Astrocyte (in vitro differentiated cells and primary cell): ENCODE measurements around the gene LRRTM1. TPM values are rescaled to one million over a fixed set of nuclear protein-coding genes. Genes with fewer than 3 reads are reported as not detected.

Experiments
- DNase-seq: peaks from one replicate; pipeline ENCODE4 v3.0.0-alpha.2; 2010; ENCODE audit warnings: low read depth
- FAIRE-seq: peaks from 2 replicates; lab custom pipeline; 2011; peaks lifted over from hg19 to GRCh38; lab: Jason Lieb, UNC
- H2AFZ ChIP-seq: 2 replicates; pipeline ENCODE4 v1.6.0; 2012; ENCODE audit warnings: low read depth, low read length, inconsistent platforms
- H3K27ac ChIP-seq: 2 replicates; pipeline ENCODE4 v1.5.1; 2011; ENCODE audit warnings: low read depth, low read length, inconsistent platforms
- H3K27me3 ChIP-seq: 2 replicates; pipeline ENCODE4 v1.6.0; 2011; ENCODE audit warnings: low read length, inconsistent platforms; ENCODE audit not compliant: insufficient read depth
- H3K36me3 ChIP-seq: 2 replicates; pipeline ENCODE4 v1.5.1; 2011; ENCODE audit warnings: low read length, inconsistent platforms; ENCODE audit not compliant: insufficient read depth
- H3K4me1 ChIP-seq: 2 replicates; pipeline ENCODE4 v1.5.1; 2011; ENCODE audit warnings: low read length, inconsistent platforms; ENCODE audit not compliant: insufficient read depth
- H3K4me2 ChIP-seq: 2 replicates; pipeline ENCODE4 v1.6.0; 2012; ENCODE audit warnings: low read length, inconsistent platforms
- H3K4me3 ChIP-seq: 2 replicates; pipeline ENCODE4 v1.5.1; 2011; ENCODE audit warnings: low read depth, mild to moderate bottlenecking, low read length, inconsistent platforms; ENCODE audit not compliant: insufficient read depth
- H3K79me2 ChIP-seq: 2 replicates; pipeline ENCODE4 v1.6.0; 2012; ENCODE audit warnings: mild to moderate bottlenecking, low read length, inconsistent platforms; ENCODE audit not compliant: insufficient read depth
- H3K9ac ChIP-seq: 2 replicates; pipeline ENCODE4 v1.6.0; 2012; ENCODE audit warnings: mild to moderate bottlenecking, low read length, inconsistent platforms
- H3K9me3 ChIP-seq: 2 replicates; pipeline ENCODE4 v1.5.1; 2012; ENCODE audit warnings: low read depth, mild to moderate bottlenecking, low read length, inconsistent platforms; ENCODE audit not compliant: insufficient read depth
- H4K20me1 ChIP-seq: 2 replicates; pipeline ENCODE4 v1.6.0; 2012; ENCODE audit warnings: low read length, inconsistent platforms; ENCODE audit not compliant: insufficient read depth
- H3K27ac Mint-ChIP-seq: one replicate; pipeline ENCODE4 v1.8.0; 2021; ENCODE audit warnings: mild to moderate bottlenecking, mixed read lengths; ENCODE audit not compliant: unreplicated experiment
- H3K27me3 Mint-ChIP-seq: one replicate; pipeline ENCODE4 v1.8.0; 2021; ENCODE audit warnings: low read depth, mixed read lengths; ENCODE audit not compliant: unreplicated experiment
- H3K36me3 Mint-ChIP-seq: one replicate; pipeline ENCODE4 v1.8.0; 2021; ENCODE audit warnings: low read depth, mixed read lengths; ENCODE audit not compliant: unreplicated experiment
- H3K4me1 Mint-ChIP-seq: one replicate; pipeline ENCODE4 v1.8.0; 2021; ENCODE audit warnings: low read depth, mixed read lengths; ENCODE audit not compliant: unreplicated experiment
- H3K4me3 Mint-ChIP-seq: one replicate; pipeline ENCODE4 v1.8.0; 2021; ENCODE audit warnings: mild to moderate bottlenecking, moderate library complexity, mixed read lengths; ENCODE audit not compliant: unreplicated experiment
- H3K9me3 Mint-ChIP-seq: one replicate; pipeline ENCODE4 v1.8.0; 2021; ENCODE audit warnings: mild to moderate bottlenecking, mixed read lengths; ENCODE audit not compliant: unreplicated experiment
- EZH2 ChIP-seq: IDR thresholded peaks from 2 replicates; pipeline ENCODE4 v1.6.1; 2012; ENCODE audit warnings: mild to moderate bottlenecking, low read length, inconsistent platforms; ENCODE audit not compliant: insufficient read depth
- total RNA-seq: library from RNA; stranded (reverse); gene quantifications from 2 replicates; pipeline ENCODE4 v1.2.1, GENCODE V29; 2021
- TF ChIP-seq, protein P1 (sequence below): IDR thresholded peaks from 2 replicates; pipeline ENCODE4 v1.5.1; 2011; ENCODE audit warnings: low read depth, mild to moderate bottlenecking, inconsistent platforms, low read length, moderate library complexity; ENCODE audit not compliant: insufficient read depth

Gene LRRTM1
- total RNA-seq, 1 donor from 2014 or later = not detected

DNA sequence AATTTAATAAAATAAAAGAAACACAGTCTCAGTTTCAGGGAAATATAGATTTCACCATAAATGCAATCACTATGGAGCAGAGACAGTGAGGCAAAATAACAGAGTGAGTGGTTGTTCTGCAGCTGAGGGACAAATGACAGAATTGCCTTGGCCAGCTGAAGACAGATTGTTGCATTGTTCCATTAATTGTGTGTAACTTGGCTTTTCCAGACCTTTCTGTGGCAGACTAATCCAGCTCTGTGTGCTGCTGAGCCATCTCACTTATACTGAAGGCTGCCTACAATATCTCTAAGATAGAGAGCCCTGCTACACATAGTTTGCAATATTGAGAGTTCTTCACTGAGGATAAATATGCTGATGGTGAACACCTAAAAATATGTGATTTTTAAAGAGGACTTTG lies 11.5 kb downstream of the LRRTM1 start:
- no peaks in the 10 kb centered on the region for H3K4me1 ChIP-seq
- no peak overlapping the region for H2AFZ ChIP-seq
- Mint-ChIP-seq H3K27me3 (peaks cover 27% of the 10 kb centered on the region), H3K9me3 (peaks cover 2% of the 10 kb centered on the region), H3K4me3 (no peak overlapping the region), H3K27ac (no peak overlapping the region), H3K4me1 (no peaks in the 10 kb centered on the region), H3K36me3 (no peaks in the 10 kb centered on the region)
- no peak overlapping the region for H3K4me2 ChIP-seq
- no peaks in the 10 kb centered on the region for H3K9me3 ChIP-seq
- H4K20me1 ChIP-seq = no peaks in the 10 kb centered on the region
- H3K36me3 ChIP-seq = no peaks in the 10 kb centered on the region
- FAIRE-seq (no peak), DNase-seq (no peak)
- H3K79me2 ChIP-seq = no peaks in the 10 kb centered on the region
- H3K27me3 ChIP-seq = no peaks in the 10 kb centered on the region
- no peak overlapping the region for H3K27ac ChIP-seq
- no peak overlapping the region for H3K4me3 ChIP-seq
- no peak for TF ChIP-seq EZH2
- TF ChIP-seq, protein P1, sequence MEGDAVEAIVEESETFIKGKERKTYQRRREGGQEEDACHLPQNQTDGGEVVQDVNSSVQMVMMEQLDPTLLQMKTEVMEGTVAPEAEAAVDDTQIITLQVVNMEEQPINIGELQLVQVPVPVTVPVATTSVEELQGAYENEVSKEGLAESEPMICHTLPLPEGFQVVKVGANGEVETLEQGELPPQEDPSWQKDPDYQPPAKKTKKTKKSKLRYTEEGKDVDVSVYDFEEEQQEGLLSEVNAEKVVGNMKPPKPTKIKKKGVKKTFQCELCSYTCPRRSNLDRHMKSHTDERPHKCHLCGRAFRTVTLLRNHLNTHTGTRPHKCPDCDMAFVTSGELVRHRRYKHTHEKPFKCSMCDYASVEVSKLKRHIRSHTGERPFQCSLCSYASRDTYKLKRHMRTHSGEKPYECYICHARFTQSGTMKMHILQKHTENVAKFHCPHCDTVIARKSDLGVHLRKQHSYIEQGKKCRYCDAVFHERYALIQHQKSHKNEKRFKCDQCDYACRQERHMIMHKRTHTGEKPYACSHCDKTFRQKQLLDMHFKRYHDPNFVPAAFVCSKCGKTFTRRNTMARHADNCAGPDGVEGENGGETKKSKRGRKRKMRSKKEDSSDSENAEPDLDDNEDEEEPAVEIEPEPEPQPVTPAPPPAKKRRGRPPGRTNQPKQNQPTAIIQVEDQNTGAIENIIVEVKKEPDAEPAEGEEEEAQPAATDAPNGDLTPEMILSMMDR = no peak
- no peak overlapping the region for H3K9ac ChIP-seq

DNA sequence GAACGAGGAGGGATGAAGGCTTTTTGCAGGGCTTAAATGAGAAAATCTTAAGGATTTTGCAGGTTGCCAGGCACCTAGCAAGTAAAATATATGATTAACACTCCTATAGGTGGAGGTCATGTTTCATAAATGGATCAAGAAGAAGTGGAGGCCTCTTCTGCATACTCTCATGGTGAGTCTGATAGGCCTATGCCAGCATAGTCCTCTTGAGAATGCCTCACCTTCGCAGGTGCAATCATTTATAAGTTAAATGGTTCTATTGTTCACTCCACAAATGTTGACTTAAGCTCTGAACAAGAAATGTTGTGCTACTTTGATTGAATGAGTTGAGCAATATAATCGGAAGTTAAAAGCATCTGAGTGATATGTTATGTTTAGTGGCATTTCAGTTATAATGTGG lies 12.1 kb downstream of the LRRTM1 start:
- H3K27ac ChIP-seq = no peak overlapping the region
- no peaks in the 10 kb centered on the region for H3K4me1 ChIP-seq
- no peaks in the 10 kb centered on the region for H3K36me3 ChIP-seq
- no peak overlapping the region for H3K4me2 ChIP-seq
- TF ChIP-seq, protein P1 = no peak
- TF ChIP-seq EZH2 = no peak
- H3K27me3 Mint-ChIP-seq = peaks cover 29% of the 10 kb centered on the region
- peaks cover 2% of the 10 kb centered on the region for H3K9me3 Mint-ChIP-seq
- FAIRE-seq (no peak), DNase-seq (no peak)
- H3K9me3 ChIP-seq = no peaks in the 10 kb centered on the region
- no peak overlapping the region for H3K4me3 Mint-ChIP-seq
- no peaks in the 10 kb centered on the region for H3K79me2 ChIP-seq
- no peak overlapping the region for H3K4me3 ChIP-seq
- H2AFZ ChIP-seq = no peak overlapping the region
- H3K4me1 Mint-ChIP-seq = no peaks in the 10 kb centered on the region
- no peak overlapping the region for H3K9ac ChIP-seq
- no peaks in the 10 kb centered on the region for H4K20me1 ChIP-seq
- H3K36me3 Mint-ChIP-seq = no peaks in the 10 kb centered on the region
- no peak overlapping the region for H3K27ac Mint-ChIP-seq
- no peaks in the 10 kb centered on the region for H3K27me3 ChIP-seq

- peaks cover 27% of the 10 kb centered on the region for H3K27me3 Mint-ChIP-seq
- H3K4me2 ChIP-seq = no peak overlapping the region
- H3K9me3 ChIP-seq = no peaks in the 10 kb centered on the region
- no peak for DNase-seq
- no peaks in the 10 kb centered on the region for H3K27me3 ChIP-seq
- H3K9me3 Mint-ChIP-seq = no peaks in the 10 kb centered on the region
- H3K36me3 Mint-ChIP-seq = no peaks in the 10 kb centered on the region
- no peak for TF ChIP-seq EZH2
- TF ChIP-seq, protein P1 = no peak
- no peaks in the 10 kb centered on the region for H3K4me1 ChIP-seq
- H3K4me1 Mint-ChIP-seq = no peaks in the 10 kb centered on the region
- no peak overlapping the region for H3K4me3 Mint-ChIP-seq
- H3K27ac ChIP-seq = no peak overlapping the region
- H3K27ac Mint-ChIP-seq = no peak overlapping the region
- no peak overlapping the region for H3K4me3 ChIP-seq
- no peak overlapping the region for H3K9ac ChIP-seq
- H3K36me3 ChIP-seq = no peaks in the 10 kb centered on the region
- H3K79me2 ChIP-seq = no peaks in the 10 kb centered on the region
- H4K20me1 ChIP-seq = no peaks in the 10 kb centered on the region
- no peak for FAIRE-seq
- no peak overlapping the region for H2AFZ ChIP-seq
These were observed 12.9 kb downstream of the LRRTM1 start for GRCh38 chr2:80291656-80292055.
